ENCODE measurements around the gene ZNF418. TPM values are rescaled to one million over a fixed set of nuclear protein-coding genes. Genes with fewer than 3 reads are reported as not detected.
A peak's percentile ranks its signal among the peaks of the same experiment; 100 is the strongest.

The ZNF418 gene
- total RNA-seq (2014; rRNA removed; shearing (Covaris generic); ENCODE audit: low replicate concordance) = 0.14 and 0.22 TPM in 2 replicates

DNA sequence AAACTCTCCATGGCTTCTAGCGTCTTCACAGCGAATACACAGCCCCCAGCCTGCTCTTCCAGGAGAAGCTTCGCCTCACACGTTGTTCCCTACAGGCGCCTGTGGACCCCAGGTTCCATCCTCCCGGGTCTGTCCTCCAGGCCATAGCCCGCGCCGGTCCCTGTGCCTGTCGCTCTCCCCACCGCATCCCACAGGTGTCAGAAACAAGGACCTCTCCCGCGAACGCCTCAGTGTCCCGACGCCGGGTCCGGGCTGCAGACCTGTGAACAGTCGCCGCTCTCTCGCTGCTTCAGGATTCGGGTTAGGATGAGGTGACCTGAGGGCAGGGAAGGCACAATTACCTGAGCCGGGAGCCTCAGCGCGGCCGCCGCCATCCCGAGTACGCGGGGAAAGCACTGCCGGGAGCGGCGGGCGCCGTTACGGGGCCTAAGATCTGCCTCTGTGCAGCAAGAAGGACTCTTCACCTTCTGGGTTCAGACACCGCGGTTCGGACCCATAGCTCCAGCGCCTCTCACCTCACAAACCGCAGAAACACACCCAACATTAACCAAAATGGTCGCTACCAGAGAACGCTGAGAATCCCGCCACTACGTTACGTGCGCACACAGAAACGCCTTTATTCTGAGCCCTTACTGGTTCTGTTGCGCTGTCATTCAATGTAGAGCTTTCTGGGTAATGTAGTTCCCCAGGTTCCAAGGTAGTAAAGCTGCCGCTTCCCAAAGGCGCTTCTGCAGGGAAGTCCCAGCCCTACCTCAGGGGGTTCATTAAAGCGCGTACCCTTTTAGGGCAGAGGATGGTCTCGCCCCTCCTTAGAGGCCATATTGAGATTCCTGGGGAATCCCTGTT is at the start of gene ZNF418:
ZNF418 (minus strand) TSS at position 583 of the 846 bp plus-strand sequence. CDS start 1,580 bp downstream, outside the sequence.
- Histone ChIP-seq H3K9me3 (ENCODE audit: low read length) (peaks cover 24% of the 10 kb centered on the region), H3K36me3 (ENCODE audit: insufficient read depth, low read length) (no peaks in the 10 kb centered on the region), H3K4me2 (ENCODE audit: low read depth, low read length, poor library complexity, severe bottlenecking) (no peak within 1 kb of the TSS), H3K4me3 (ENCODE audit: low read length) (no peak within 1 kb of the TSS), H3K4me1 (ENCODE audit: low read length) (no peaks in the 10 kb centered on the region), H3K9me2 (replicated peaks; ENCODE audit: insufficient read depth, low read length) (no peaks in the 10 kb centered on the region), H3K9ac (ENCODE audit: low read length) (no peak within 1 kb of the TSS), H3K27ac (ENCODE audit: low read length) (no peak within 1 kb of the TSS), H3K27me3 (ENCODE audit: low read length) (no peaks in the 10 kb centered on the region), H2AFZ (ENCODE audit: low read length) (no peak within 1 kb of the TSS), H3K79me2 (ENCODE audit: low read length) (no peaks in the 10 kb centered on the region), H4K20me1 (ENCODE audit: insufficient read depth, low read depth, low read length) (no peaks in the 10 kb centered on the region)
- DNase-seq = no peak

- Histone ChIP-seq H3K4me1 (ENCODE audit: low read length) (no peaks in the 10 kb centered on the region), H2AFZ (ENCODE audit: low read length) (no peak overlapping the region), H3K4me3 (ENCODE audit: low read length) (0 out of 2 replicates have a peak overlapping the region, but pooled peaks have one; percentile 12), H3K27ac (ENCODE audit: low read length) (no peak overlapping the region), H3K9ac (ENCODE audit: low read length) (no peak overlapping the region), H3K79me2 (ENCODE audit: low read length) (no peaks in the 10 kb centered on the region), H3K9me3 (ENCODE audit: low read length) (peaks cover 86% of the 10 kb centered on the region), H4K20me1 (ENCODE audit: insufficient read depth, low read depth, low read length) (no peaks in the 10 kb centered on the region), H3K4me2 (ENCODE audit: low read depth, low read length, poor library complexity, severe bottlenecking) (no peak overlapping the region), H3K9me2 (replicated peaks; ENCODE audit: insufficient read depth, low read length) (no peaks in the 10 kb centered on the region), H3K36me3 (ENCODE audit: insufficient read depth, low read length) (peaks cover 37% of the 10 kb centered on the region), H3K27me3 (ENCODE audit: low read length) (no peaks in the 10 kb centered on the region)
- DNase-seq = no peak
These were observed 43.5 kb upstream of the ZNF418 start for GRCh38 chr19:57978586-57979289.

DNA sequence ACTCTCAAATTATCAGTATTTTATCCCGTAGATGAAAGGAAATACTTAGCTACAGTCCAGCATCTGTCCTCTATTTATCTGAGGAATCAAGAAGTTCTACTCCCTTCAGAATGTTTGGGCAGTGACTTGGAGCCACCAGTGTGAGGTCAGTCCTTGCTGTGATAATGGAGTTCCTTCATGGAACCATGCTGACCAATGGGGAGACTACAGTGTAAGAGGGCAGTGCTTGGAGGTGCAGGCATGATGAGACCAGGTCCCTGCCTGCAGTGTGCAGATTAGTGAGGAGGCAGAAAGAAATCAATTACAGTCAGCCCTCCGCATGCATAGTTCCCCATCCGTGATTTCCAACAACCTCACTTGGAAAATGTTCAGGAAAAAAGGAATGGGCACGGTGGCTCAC is 39.2 kb upstream of the ZNF418 start, which contains the start of gene C19orf18:
C19orf18 (minus strand) TSS at position 101 of the 400 bp plus-strand sequence. CDS start 102 bp downstream, outside the sequence.
- no peaks in the 10 kb centered on the region for H4K20me1 ChIP-seq (ENCODE audit: insufficient read depth, low read depth, low read length)
- H2AFZ ChIP-seq (ENCODE audit: low read length) = no peak within 1 kb of the TSS
- no peaks in the 10 kb centered on the region for H3K27me3 ChIP-seq (ENCODE audit: low read length)
- peaks cover 74% of the 10 kb centered on the region for H3K9me3 ChIP-seq (ENCODE audit: low read length)
- H3K4me1 ChIP-seq (ENCODE audit: low read length) = no peaks in the 10 kb centered on the region
- no peak within 1 kb of the TSS for H3K27ac ChIP-seq (ENCODE audit: low read length)
- no peak for DNase-seq
- no peak within 1 kb of the TSS for H3K4me3 ChIP-seq (ENCODE audit: low read length)
- no peaks in the 10 kb centered on the region for H3K9me2 ChIP-seq (replicated peaks; ENCODE audit: insufficient read depth, low read length)
- no peaks in the 10 kb centered on the region for H3K79me2 ChIP-seq (ENCODE audit: low read length)
- H3K36me3 ChIP-seq (ENCODE audit: insufficient read depth, low read length) = peaks cover 3% of the 10 kb centered on the region; the same call in 1 of the 2 replicates
- no peak within 1 kb of the TSS for H3K9ac ChIP-seq (ENCODE audit: low read length)
- H3K4me2 ChIP-seq (ENCODE audit: low read depth, low read length, poor library complexity, severe bottlenecking) = no peak within 1 kb of the TSS

DNA sequence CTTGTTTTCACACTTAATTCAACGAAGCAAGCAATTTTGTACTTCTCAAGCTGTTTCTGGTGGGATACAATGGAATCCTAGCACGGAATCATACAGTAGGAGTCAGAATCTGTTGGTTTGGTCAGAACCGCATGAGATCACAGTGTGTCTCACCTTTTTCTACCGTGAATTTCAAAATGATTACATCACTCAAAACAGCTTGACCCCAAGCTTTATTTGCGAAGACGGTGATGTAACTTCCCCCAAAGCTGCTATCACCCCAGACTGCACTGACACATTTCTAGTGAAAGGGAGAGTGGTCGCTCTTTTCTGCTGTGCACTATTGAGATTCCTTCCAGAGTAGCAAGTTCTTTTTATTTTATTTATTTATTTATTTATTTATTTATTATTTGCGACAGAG is 29.6 kb upstream of the ZNF418 start:
- no peaks in the 10 kb centered on the region; the same call in 1 of the 2 replicates for H3K36me3 ChIP-seq (ENCODE audit: insufficient read depth, low read length)
- H3K27ac ChIP-seq (ENCODE audit: low read length) = no peak overlapping the region
- H3K9me3 ChIP-seq (ENCODE audit: low read length) = peaks cover 29% of the 10 kb centered on the region

DNA sequence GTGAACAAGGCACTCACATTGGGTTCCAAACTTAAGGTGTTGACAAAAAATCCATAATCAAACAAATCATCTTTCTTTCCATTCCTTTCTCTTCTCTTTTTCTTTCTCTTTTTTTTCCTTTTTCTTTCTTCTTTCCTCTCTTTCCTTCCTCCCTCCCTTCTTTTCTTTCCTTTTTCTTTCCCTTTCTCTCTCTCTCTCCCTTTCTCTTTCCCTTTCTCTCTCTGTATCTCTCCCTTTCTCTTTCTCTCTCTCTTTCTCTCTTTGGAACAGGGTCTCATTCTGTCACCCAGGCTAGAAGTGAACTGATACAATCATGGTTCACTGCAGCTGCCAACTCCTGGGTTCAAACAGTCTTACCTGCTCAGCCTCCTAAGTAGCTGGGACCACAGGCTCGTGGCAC is 26.6 kb upstream of the ZNF418 start:
- H2AFZ ChIP-seq (ENCODE audit: low read length) = no peak overlapping the region
- H3K9ac ChIP-seq (ENCODE audit: low read length) = no peak overlapping the region
- H3K27ac ChIP-seq (ENCODE audit: low read length) = no peak overlapping the region
- no peaks in the 10 kb centered on the region for H3K4me1 ChIP-seq (ENCODE audit: low read length)
- no peaks in the 10 kb centered on the region for H3K27me3 ChIP-seq (ENCODE audit: low read length)
- DNase-seq = no peak
- H3K4me2 ChIP-seq (ENCODE audit: low read depth, low read length, poor library complexity, severe bottlenecking) = no peak overlapping the region
- no peaks in the 10 kb centered on the region for H4K20me1 ChIP-seq (ENCODE audit: insufficient read depth, low read depth, low read length)
- H3K36me3 ChIP-seq (ENCODE audit: insufficient read depth, low read length) = no peaks in the 10 kb centered on the region; the same call in 1 of the 2 replicates
- peaks cover 31% of the 10 kb centered on the region for H3K9me3 ChIP-seq (ENCODE audit: low read length)
- no peaks in the 10 kb centered on the region for H3K9me2 ChIP-seq (replicated peaks; ENCODE audit: insufficient read depth, low read length)
- no peak overlapping the region for H3K4me3 ChIP-seq (ENCODE audit: low read length)
- H3K79me2 ChIP-seq (ENCODE audit: low read length) = no peaks in the 10 kb centered on the region

More for the DNA sequence above, 29.6 kb upstream of the ZNF418 start:
- Histone ChIP-seq H3K79me2 (ENCODE audit: low read length) (no peaks in the 10 kb centered on the region), H4K20me1 (ENCODE audit: insufficient read depth, low read depth, low read length) (no peaks in the 10 kb centered on the region), H3K27me3 (ENCODE audit: low read length) (no peaks in the 10 kb centered on the region), H3K9me2 (replicated peaks; ENCODE audit: insufficient read depth, low read length) (no peaks in the 10 kb centered on the region), H3K4me1 (ENCODE audit: low read length) (no peaks in the 10 kb centered on the region), H3K9ac (ENCODE audit: low read length) (no peak overlapping the region), H3K4me2 (ENCODE audit: low read depth, low read length, poor library complexity, severe bottlenecking) (no peak overlapping the region), H3K4me3 (ENCODE audit: low read length) (no peak overlapping the region), H2AFZ (ENCODE audit: low read length) (no peak overlapping the region)
- no peak for DNase-seq

DNA sequence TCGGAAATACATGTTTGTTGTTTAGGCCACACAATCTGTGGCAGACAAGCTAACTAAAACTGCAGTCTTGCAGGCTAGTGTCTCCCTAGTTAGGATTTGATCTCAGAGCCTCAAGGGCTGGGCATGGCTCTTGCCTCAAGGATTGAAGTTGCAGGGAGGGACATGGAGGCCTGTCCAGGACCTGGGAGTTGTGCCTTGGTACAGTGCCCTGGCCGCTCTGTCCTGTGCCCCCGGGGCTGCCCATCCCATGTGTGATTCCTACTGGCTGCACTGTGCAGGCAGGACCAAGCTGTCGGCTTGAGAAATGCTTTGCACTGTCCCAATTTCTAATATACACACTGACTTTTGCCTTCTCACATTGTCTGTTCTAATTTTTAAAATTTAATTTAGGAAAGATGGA is 19.8 kb upstream of the ZNF418 start:
- H3K4me1 ChIP-seq (ENCODE audit: low read length) = no peaks in the 10 kb centered on the region
- peaks cover 2% of the 10 kb centered on the region; the same call in 1 of the 2 replicates for H3K27me3 ChIP-seq (ENCODE audit: low read length)
- no peaks in the 10 kb centered on the region for H4K20me1 ChIP-seq (ENCODE audit: insufficient read depth, low read depth, low read length)
- no peak overlapping the region for H3K4me3 ChIP-seq (ENCODE audit: low read length)
- H3K79me2 ChIP-seq (ENCODE audit: low read length) = no peaks in the 10 kb centered on the region
- no peak for DNase-seq
- no peak overlapping the region for H2AFZ ChIP-seq (ENCODE audit: low read length)
- no peak overlapping the region for H3K27ac ChIP-seq (ENCODE audit: low read length)
- H3K9ac ChIP-seq (ENCODE audit: low read length) = no peak overlapping the region
- H3K36me3 ChIP-seq (ENCODE audit: insufficient read depth, low read length) = no peaks in the 10 kb centered on the region
- no peaks in the 10 kb centered on the region for H3K9me2 ChIP-seq (replicated peaks; ENCODE audit: insufficient read depth, low read length)
- peaks cover 37% of the 10 kb centered on the region for H3K9me3 ChIP-seq (ENCODE audit: low read length)
- no peak overlapping the region for H3K4me2 ChIP-seq (ENCODE audit: low read depth, low read length, poor library complexity, severe bottlenecking)

DNA sequence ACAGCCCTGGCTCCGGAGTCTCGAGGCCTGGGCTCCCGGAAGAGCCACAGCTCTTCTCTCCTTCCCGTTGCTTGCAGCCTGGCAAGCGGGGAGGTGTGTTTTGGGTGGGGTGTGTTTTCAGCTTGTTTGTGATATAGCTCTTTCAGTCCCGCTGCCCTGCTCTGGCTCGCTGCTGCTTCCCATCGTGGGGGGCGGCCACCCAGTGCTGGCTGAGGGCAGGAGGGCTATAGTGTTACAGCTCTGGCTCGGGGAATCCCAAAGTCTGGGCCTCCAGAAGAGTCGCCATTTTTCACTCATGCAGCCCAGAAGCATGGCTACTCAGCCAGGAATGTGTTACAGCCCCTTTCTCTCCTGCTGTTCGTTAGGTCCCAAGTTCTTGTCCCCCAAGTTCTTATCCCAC is 14.5 kb upstream of the ZNF418 start:
- H3K27ac ChIP-seq (ENCODE audit: low read length) = no peak overlapping the region
- no peak overlapping the region for H3K4me2 ChIP-seq (ENCODE audit: low read depth, low read length, poor library complexity, severe bottlenecking)
- no peak overlapping the region for H2AFZ ChIP-seq (ENCODE audit: low read length)
- H3K9me2 ChIP-seq (replicated peaks; ENCODE audit: insufficient read depth, low read length) = no peaks in the 10 kb centered on the region
- H3K4me3 ChIP-seq (ENCODE audit: low read length) = no peak overlapping the region
- H3K4me1 ChIP-seq (ENCODE audit: low read length) = peaks cover 6% of the 10 kb centered on the region; the same call in 1 of the 2 replicates
- no peak for DNase-seq
- H3K9ac ChIP-seq (ENCODE audit: low read length) = no peak overlapping the region
- no peaks in the 10 kb centered on the region for H3K36me3 ChIP-seq (ENCODE audit: insufficient read depth, low read length)
- no peaks in the 10 kb centered on the region for H4K20me1 ChIP-seq (ENCODE audit: insufficient read depth, low read depth, low read length)
- peaks cover 2% of the 10 kb centered on the region; the same call in 1 of the 2 replicates for H3K27me3 ChIP-seq (ENCODE audit: low read length)
- H3K9me3 ChIP-seq (ENCODE audit: low read length) = peaks cover 50% of the 10 kb centered on the region
- H3K79me2 ChIP-seq (ENCODE audit: low read length) = peaks cover 23% of the 10 kb centered on the region

DNA sequence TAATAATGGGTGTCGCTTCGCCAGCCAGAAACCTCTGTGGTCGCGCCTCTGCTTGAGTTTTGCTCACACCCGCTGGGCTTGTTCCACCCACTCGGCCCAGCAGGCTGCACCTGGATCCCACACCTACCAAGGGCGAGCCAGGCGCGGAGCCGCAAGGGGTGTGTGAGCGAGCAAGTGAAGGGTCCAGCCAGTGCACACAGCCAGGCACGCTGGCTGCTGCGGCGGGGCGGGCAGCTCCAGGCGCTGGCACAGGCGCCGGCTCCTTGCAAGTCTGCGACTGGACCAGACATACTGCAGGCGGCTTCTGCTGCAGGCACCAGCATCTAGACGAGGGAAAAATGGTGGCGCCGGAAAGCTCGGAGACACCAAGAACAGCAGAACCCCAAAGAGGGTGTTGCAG is 14.1 kb upstream of the ZNF418 start:
- DNase-seq = no peak
- Histone ChIP-seq H2AFZ (ENCODE audit: low read length) (no peak overlapping the region), H3K27ac (ENCODE audit: low read length) (no peak overlapping the region), H3K9me3 (ENCODE audit: low read length) (peaks cover 48% of the 10 kb centered on the region), H3K9ac (ENCODE audit: low read length) (no peak overlapping the region), H3K36me3 (ENCODE audit: insufficient read depth, low read length) (0 out of 2 replicates have a peak, but pooled peaks cover under 1% of the 10 kb centered on the region), H3K79me2 (ENCODE audit: low read length) (peaks cover 24% of the 10 kb centered on the region), H4K20me1 (ENCODE audit: insufficient read depth, low read depth, low read length) (no peaks in the 10 kb centered on the region), H3K4me2 (ENCODE audit: low read depth, low read length, poor library complexity, severe bottlenecking) (no peak overlapping the region), H3K4me1 (ENCODE audit: low read length) (peaks cover 6% of the 10 kb centered on the region; the same call in 1 of the 2 replicates), H3K9me2 (replicated peaks; ENCODE audit: insufficient read depth, low read length) (no peaks in the 10 kb centered on the region), H3K4me3 (ENCODE audit: low read length) (no peak overlapping the region), H3K27me3 (ENCODE audit: low read length) (peaks cover 2% of the 10 kb centered on the region; the same call in 1 of the 2 replicates)

All from Karpas-422 (cell line).